Keratinocyte (primary cell): ENCODE measurements around the gene ABCA7.

ENCODE experiments used
- EZH2 ChIP-seq: IDR thresholded peaks from one replicate; pipeline ENCODE4 v1.6.1; 2012; ENCODE audit warnings: inconsistent platforms, mild to moderate bottlenecking, low read length, moderate library complexity
- TF ChIP-seq, protein P1 (sequence below), 3 experiments: IDR thresholded peaks in 1 of 3; conservative IDR thresholded peaks in 1 of 3; optimal IDR thresholded peaks in 1 of 3; 2 replicates in 2 of 3; 3 replicates in 1 of 3; pipeline versions ENCODE3 to v1.5.1; 2011; ENCODE audit warnings: low read length in 3 of 3, mild to moderate bottlenecking in 3 of 3, moderate library complexity in 2 of 3, control low read depth in 1 of 3, inconsistent platforms in 1 of 3; ENCODE audit not compliant: insufficient read depth in 2 of 3; ENCODE audit errors: extremely low read depth in 1 of 3

DNA sequence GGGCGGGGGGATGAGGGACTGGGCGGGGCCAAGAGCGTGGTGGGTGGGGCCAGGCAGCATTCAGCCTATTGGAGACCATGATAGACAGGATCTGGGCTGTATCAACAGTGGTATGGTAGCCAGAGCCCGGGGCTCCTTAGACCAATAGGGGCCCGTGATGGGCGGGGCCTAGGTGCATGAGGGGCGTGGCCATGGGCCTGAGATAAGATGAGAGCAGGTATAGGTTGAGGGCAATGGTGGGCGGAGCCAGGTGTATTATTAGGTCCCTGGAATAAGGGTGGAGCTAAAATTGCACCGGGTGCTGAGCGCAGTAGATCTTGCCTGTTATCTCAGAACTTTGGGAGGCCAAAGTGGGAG is 5.3 kb downstream of the ABCA7 start:
- TF ChIP-seq, protein P1, sequence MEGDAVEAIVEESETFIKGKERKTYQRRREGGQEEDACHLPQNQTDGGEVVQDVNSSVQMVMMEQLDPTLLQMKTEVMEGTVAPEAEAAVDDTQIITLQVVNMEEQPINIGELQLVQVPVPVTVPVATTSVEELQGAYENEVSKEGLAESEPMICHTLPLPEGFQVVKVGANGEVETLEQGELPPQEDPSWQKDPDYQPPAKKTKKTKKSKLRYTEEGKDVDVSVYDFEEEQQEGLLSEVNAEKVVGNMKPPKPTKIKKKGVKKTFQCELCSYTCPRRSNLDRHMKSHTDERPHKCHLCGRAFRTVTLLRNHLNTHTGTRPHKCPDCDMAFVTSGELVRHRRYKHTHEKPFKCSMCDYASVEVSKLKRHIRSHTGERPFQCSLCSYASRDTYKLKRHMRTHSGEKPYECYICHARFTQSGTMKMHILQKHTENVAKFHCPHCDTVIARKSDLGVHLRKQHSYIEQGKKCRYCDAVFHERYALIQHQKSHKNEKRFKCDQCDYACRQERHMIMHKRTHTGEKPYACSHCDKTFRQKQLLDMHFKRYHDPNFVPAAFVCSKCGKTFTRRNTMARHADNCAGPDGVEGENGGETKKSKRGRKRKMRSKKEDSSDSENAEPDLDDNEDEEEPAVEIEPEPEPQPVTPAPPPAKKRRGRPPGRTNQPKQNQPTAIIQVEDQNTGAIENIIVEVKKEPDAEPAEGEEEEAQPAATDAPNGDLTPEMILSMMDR (optimal IDR thresholded peaks at IDR 0.05 in 1 of 3, IDR thresholded peaks at IDR 0.05 in 1 of 3, conservative IDR thresholded peaks at IDR 0.05 in 1 of 3; ENCODE audit: extremely low read depth in 1 of 3, insufficient read depth in 2 of 3, low read length in 3 of 3) = no peak
- TF ChIP-seq EZH2 = no peak
